Ureter (tissue), 1 donor: ENCODE measurements around the gene BCAR3. TPM values are rescaled to one million over a fixed set of nuclear protein-coding genes. Genes with fewer than 3 reads are reported as not detected.
"Not testable (repeated sequence)": the region's sequence is repeated elsewhere in the genome, so short reads cannot be mapped to it uniquely, and the experiment has no call there.

Source experiments
- DNase-seq: peaks from one replicate; pipeline ENCODE4 v3.0.0-alpha.2; 2020; ENCODE audit warnings: low spot score
- total RNA-seq: library from RNA; stranded (reverse); gene quantifications from one replicate; pipeline ENCODE4 v1.2.4, GENCODE V29; 2023
- donor health status: DM: yes; HTN: yes; CAD: no.

Gene BCAR3
- total RNA-seq, 1 donor from 2014 or later, result 26.7 TPM

- no peak for DNase-seq
Observed at GRCh38 chr1:93689521-93690223, 8.0 kb upstream of the BCAR3 start.

GRCh38 chr1:93687542-93687941, 5.9 kb upstream of the BCAR3 start:
- no peak for DNase-seq

- DNase-seq, result no peak
Observed at GRCh38 chr1:93686504-93687250, 5.0 kb upstream of the BCAR3 start.

- no peak for DNase-seq
Observed at GRCh38 chr1:93685918-93686317, 4.3 kb upstream of the BCAR3 start.

GRCh38 chr1:93683234-93683633, 1.6 kb upstream of the BCAR3 start:
- DNase-seq, result no peak

GRCh38 chr1:93681989-93682412, 364 bp upstream of the BCAR3 start:
- no peak for DNase-seq

- peak; percentile 84 for DNase-seq
Observed at GRCh38 chr1:93680420-93681100, 1.1 kb downstream of the BCAR3 start.

GRCh38 chr1:93680076-93680419, 1.6 kb downstream of the BCAR3 start:
- DNase-seq, result no peak

- DNase-seq, result no peak
Observed at GRCh38 chr1:93679546-93679945, 2.1 kb downstream of the BCAR3 start.

GRCh38 chr1:93678946-93679480, 2.6 kb downstream of the BCAR3 start:
- DNase-seq, result no peak

- DNase-seq, result no peak
Observed at GRCh38 chr1:93678491-93678890, 3.1 kb downstream of the BCAR3 start.

GRCh38 chr1:93677729-93678128, 3.9 kb downstream of the BCAR3 start:
- no peak for DNase-seq

- no peak for DNase-seq
Observed at GRCh38 chr1:93676427-93676826, 5.2 kb downstream of the BCAR3 start.

GRCh38 chr1:93675931-93676330, 5.7 kb downstream of the BCAR3 start:
- no peak for DNase-seq

GRCh38 chr1:93675271-93675670, 6.4 kb downstream of the BCAR3 start:
- no peak for DNase-seq

GRCh38 chr1:93674071-93674470, 7.6 kb downstream of the BCAR3 start:
- DNase-seq, result not testable (repeated sequence)

- no peak for DNase-seq
Observed at GRCh38 chr1:93673163-93673829, 8.3 kb downstream of the BCAR3 start.

GRCh38 chr1:93672477-93673162, 9.0 kb downstream of the BCAR3 start:
- no peak for DNase-seq

GRCh38 chr1:93672069-93672468, 9.6 kb downstream of the BCAR3 start:
- DNase-seq, result peak; percentile 70

GRCh38 chr1:93671099-93671621, 10.5 kb downstream of the BCAR3 start:
- no peak for DNase-seq

- no peak for DNase-seq
Observed at GRCh38 chr1:93670141-93670540, 11.5 kb downstream of the BCAR3 start.
